NCI-H2227 (cell line): ENCODE results near the gene SCP2.
A peak's percentile ranks its signal among the peaks of the same experiment; 100 is the strongest.

Source experiments
- DNase-seq: peaks from one replicate; lab custom pipeline; 2025; ENCODE audit not compliant: unreplicated experiment; lab: John Stamatoyannopoulos, UW

Gene SCP2

DNA sequence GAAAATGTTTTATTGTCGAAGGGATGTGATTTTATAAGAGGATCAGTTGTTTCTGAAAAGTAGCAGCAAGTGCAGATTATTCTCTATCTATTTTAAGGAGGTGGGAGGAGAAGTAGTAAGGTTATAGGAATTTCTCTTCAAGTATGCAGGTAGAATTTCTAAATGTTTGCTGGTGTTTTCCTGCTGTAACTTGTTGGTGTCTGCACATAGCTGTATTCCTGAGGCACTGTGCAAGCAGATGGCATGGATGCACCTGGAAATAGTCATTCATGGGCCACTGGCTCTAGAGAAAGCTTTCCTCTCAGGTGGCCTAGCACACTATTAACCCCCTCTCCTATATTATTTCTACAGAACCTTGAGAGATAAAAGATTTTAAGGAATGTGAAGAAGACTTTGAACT lies 104.7 kb downstream of the SCP2 start:
- DNase-seq: no peak

DNA sequence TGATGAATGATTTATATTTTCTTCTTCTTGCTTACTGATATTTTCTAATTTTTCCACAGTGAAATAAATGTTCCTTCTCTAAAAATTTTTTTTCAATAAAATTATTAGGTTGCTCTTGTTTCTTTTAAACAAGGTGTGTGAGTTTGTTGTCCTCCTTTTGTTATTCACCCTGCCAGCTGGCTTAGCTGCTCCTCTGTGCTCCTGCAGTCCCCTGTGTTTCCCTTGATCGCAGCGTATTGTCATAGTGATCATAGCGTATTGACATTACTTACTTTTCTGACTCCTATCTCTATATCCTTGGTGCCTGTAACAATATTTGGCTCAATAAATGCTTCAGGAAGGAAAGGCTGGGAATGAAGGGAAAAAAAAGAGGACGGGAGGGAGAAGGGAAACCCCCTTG lies 110.1 kb downstream of the SCP2 start:
- DNase-seq: no peak

DNA sequence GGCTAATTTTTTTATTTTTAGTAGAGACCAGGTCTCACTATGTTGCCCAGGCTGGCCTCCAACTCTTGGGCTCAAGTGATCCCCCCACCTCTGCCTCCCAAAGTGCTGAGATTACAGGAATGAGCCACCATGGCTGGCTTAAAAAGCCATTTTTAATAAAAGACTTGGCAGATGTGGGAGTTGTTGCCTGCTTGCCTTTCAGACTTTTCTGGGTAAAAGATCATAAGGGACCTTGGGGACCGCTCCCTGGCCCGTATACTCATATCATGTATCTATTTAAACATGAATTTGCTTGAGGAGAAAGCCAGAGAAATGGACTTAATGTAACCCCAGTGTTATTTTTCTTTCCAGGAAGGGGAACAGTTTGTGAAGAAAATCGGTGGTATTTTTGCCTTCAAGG lies 111.5 kb downstream of the SCP2 start:
- no peak for DNase-seq

DNA sequence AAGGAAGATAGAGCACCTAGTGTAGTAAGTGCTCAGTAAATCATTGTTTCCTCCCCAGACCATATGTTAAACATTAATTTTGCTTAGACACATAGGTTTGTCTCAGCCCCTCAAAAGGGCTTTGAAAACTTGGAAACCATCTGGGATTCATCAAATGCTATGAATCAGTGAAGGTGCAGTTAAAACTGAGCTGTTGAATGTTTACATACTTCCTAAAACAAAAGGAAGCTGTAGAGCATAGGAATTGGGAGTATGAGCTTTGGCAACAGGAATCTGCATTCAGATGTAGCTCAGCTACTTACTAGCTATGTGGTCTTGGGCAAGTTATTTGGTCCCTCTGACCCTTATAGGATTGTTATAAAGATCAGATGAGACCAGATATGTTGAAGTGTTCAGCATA lies 116.2 kb downstream of the SCP2 start:
- DNase-seq: no peak

DNA sequence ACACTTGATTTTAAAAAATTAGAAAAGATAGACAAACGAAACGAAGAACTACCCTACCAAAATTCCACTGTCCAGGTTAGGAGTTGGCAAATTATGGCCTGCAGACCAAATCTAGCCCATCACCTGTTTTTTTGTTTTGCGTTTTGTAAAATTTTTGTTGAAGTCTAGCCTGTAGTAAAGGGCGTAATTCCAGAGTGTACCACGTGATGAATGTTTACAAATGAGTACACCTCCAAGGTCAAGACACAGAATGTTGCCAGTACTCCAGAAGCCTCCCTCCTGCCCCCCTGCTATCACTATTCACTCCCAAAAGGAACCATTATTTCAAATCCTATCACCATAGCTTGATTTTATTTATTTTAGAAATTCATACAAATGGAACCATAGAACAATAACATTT lies 117.8 kb downstream of the SCP2 start:
- no peak for DNase-seq

DNA sequence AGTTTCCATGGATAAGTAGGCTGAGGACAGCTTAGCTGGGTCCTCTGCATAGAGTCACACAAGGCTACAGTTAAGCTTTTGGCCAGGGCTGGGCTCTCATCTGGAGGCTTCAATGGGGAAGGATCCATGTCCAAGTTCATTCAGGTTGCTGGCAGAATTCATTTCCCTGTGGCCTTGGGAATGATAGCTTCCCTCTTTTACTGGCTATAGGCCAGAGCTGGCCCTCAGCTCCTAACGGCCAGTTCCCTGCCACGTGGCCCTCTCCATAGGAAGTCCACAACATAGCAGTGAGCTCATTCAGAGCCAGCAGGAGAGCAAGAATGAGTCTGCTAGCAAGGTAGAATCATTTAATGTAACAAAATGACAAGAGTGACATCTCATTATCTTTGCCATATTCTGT lies 119.9 kb downstream of the SCP2 start:
- DNase-seq: peak; percentile 10

DNA sequence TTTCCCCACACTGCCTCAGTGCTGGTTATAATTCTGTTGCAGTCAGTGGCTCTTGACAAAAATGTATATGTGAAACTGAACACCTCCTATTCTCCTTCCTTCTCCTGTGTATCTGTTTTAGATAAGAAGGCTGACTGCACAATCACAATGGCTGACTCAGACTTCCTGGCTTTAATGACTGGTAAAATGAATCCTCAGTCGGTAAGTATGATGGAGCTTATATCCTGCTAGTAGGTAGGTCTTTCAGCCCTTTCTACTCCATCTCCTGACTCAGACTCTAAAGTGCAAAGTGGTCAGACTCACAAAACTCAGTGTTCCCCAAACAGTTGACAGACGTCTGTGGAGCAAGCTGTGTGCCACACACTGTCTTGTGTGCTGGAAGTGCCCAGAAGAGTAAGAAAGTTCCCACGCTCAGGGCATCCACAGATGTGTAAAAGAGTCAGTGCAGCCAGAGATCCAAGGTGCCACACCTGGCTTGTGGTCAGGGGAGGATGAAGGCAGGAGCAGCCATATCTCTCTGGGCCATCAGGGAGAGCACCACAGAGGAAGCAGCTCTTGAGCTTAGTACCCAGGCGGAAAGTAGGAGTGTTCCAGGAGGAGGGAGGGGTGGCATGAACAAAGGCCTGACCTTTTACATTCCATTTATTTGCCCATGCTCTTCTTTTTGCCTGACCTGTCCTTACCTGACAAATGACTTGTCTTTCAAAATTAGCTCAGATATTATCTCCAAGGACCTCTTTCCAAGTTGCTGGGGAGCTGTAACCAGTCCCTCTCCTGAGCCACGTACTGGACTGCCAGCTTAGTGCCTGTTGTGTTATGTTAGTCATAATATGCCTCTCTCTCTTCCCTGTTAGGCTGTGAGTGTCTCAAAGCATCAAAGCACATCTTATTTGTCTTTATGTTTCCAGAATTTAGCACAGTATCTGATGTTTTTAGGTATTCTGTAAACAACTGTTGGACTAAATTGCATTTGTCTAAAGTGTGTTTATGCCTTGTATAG lies 121.0 kb downstream of the SCP2 start:
- no peak for DNase-seq

DNA sequence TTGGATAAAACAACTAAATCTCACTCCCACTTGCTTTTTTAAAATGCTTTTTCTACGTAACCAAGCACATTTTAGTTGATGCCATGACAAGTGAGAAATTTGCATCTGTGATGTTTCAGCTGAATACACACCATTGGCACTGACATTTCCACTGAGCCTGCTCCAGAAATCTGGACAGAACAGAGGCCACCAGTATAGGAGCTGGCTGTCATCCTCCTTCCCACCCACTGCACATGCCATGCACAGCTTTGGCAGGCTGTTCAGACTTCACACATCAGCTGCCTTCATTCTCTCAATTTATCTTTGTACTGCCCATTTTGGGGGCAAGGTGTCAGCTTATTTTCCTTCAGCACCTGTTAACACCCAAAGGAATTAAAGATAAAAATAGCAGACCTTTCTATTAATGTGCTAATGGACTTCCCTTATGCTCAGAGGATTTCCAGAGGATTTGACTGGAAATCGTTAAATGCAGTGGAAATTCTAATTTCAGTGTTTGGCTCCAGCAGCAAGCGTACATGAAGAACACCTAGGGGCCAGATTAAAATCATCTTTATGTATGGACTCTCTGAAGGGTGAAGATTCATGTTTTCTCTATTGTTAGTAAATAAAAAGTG lies 122.0 kb downstream of the SCP2 start:
- no peak for DNase-seq

DNA sequence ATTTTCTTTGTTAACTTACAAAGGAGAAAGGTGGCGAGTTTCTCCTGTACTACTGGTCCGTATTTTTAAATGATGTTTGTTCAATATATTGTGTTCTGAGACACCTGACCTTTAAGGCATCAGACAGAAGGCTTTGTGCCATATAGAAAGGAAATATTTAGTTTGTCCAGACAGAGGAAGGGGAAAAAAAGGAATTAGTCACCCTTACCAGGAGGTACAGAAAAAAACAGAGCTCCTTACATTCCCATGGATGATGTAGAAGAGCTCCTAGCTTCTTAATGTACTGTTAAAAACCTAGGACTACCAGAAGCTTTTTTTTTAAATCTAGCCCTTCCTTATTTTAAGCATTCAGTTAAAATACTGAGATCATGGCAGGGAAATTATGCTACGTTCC lies 122.5 kb downstream of the SCP2 start:
- no peak for DNase-seq

DNA sequence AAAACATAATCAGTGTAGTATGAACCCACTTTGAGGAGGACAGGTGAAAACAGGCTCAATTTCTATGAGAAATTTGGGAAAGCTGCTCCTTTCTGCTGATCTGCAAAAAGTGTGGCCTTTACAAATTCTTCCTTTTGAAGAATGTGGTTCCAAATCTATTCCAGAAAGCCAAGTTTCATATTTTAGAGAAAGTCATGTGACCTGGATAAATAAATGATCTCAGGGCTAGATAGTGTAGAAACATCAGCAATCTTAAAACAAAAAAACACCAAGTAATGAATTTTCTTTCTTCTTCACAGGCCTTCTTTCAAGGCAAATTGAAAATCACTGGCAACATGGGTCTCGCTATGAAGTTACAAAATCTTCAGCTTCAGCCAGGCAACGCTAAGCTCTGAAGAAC lies 123.2 kb downstream of the SCP2 start:
- DNase-seq: no peak

DNA sequence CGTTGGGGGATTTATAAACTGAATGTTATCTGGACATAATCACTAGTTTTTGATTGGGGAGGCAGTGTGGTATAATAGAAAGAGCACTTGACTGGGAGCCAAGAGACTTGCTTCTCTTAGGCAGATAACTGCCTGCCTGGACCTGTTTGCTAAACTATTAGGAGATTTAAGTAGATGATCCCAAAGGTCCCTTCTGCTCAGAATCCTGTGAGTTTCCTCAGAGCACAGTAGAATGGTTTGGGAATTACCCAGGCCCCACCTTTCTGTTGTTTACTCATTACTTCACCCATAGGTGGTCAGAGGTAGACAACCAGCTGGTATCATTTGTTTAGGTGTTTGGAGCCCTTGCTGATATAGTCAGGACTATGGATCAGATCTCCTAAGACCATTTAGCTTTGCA lies 124.6 kb downstream of the SCP2 start:
- DNase-seq: no peak

DNA sequence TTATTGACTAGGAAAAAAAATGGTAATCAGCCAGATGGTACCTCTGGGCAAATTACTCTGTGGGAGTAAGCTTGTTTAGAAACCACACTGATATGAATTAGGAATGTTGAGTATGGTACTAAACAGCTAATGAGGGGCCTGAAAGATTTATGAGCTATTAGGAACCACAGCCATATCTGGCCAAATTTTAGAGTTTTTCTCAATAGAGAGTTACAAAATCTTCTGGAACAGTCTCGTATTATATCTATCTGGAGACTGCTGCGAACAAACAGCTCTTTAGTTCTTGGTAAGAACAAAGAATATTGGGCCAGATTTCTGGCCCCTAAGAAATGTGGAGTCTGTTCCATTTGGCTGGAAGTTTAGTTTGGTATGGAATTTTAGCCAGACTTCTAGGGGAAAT lies 130.1 kb downstream of the SCP2 start:
- no peak for DNase-seq

DNA sequence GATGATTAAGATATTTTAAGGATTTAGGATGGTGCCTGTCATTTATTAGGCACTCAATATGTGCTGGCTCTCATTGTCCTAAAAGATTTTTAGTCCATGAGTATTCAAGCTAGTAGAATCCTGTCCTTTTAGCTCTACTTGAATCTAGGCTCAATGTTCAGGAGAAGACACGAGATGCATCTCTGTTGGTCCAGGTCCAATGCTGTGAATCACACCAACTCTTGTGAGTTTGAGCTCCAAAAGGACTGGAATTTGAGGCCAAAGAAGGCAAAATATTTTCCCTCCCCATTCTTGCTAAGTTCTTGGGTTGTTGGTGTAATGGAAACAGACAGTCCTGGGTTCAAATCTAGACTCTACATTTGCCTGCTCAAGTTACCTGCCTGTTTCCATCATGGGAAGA lies 133.5 kb downstream of the SCP2 start:
- no peak for DNase-seq

DNA sequence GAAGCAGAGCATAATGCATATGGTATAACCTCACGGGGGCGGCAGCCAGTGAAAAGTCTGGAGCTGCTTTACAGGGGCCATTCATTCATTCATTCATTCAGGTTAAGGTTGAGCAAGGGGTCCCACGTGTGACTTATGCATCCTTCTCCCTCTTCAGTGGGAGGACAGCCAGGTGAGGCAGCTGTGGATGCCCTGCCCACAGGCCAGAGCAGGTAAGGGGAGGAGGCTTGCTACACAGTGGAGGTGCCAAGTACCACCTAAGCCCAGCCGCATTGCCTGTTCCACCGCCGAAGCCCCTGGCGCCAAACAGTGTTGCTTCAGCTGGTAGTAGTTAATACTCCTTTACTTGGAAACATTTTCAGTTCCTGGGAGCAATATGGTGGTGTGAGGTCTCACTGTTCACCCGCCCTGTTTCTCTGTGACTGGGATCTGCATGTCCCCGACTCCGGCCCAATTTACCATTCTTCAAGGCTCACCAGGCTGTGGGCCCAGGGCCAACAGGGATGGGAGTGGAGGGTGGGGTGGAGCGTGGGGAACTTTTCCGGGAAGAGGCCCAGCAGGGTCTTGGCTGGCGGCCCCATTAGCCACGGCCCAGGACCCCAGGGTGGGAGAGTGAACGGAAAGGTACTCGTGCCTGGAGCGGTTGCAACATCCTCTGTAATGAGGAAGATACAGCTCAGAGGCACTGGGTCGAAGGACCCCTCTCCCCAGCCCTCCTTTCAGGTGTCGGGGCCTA lies 134.2 kb downstream of the SCP2 start:
- DNase-seq: no peak

DNA sequence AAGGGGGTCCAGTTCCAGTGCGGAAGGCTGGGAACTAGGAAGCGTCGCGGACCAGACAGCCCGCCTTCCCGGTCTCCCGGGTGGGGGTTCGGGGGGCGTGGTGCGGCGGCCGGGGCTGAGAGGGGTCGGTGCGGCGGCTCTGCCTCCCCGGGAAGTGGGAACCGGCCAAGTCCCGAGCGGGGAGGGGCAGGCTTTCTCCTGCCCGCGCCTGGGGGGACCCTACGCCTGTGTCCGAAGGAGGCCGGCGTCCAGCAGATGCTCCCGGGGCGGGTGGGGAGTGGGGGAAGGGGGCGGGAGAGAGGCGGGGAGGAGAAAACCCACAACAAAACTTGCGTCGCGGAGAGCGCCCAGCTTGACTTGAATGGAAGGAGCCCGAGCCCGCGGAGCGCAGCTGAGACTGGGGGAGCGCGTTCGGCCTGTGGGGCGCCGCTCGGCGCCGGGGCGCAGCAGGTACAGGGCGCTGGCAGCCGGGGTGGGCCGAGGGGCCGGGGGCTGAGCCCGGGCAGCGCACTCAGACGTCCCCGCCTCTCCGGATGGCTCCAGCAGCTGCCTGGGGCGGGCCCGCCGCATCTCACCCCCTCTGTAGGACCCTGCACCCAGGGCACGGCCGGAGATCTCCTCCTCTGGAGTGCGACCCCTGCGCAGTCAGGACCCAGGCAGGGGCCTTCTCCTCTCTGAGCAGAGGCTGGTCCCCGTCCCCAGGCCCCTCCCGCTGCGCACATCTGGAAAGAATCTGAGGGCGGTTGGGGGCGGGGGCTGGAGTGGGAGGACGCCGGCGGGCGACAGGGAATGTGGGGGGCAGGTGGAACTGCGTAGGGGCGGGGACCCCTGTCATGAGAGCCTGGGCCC lies 135.0 kb downstream of the SCP2 start, which contains the start of gene PODN:
TSS of gene PODN (plus strand) at position 355 of the 849 bp plus-strand sequence. CDS start 7,643 bp downstream, outside the sequence.
- DNase-seq: peak; percentile 28

DNA sequence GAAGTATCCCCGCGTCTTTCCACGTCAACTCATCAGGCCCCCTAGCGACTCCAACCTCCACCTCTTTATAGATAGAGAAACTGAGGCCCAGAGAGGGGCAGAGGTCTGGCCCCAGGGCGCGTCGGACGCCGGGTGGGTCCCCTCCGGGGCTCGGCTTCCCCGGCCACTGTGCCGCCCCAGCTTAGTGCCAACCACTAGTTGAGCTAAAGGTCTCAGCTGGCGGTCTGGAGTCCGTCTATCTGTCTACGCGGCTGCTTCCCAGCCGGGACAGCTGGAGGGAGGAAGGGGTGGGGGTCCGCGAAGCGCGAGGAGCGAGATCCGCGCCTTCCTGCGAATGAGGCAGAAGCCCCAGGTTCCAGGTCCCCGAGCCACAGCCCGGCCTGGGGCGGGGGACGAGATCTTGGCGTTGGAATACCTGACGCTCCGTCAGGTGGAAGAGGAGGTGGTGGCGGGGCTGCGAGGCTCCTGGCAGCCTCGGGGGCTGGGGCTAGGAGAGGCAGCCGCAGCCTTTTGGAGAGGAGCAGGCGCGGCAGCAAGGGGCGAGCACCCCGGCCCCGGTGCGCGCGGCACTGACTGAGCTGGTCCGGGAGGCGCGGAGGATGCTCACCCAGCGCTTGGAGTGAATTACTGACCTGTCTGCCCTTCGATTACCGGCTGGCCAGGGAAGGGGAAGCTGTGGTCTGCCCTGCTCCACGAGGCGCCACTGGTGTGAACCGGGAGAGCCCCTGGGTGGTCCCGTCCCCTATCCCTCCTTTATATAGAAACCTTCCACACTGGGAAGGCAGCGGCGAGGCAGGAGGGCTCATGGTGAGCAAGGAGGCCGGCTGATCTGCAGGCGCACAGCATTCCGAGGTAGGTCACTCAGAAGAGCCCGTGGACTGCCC lies 135.9 kb downstream of the SCP2 start:
- DNase-seq: no peak

DNA sequence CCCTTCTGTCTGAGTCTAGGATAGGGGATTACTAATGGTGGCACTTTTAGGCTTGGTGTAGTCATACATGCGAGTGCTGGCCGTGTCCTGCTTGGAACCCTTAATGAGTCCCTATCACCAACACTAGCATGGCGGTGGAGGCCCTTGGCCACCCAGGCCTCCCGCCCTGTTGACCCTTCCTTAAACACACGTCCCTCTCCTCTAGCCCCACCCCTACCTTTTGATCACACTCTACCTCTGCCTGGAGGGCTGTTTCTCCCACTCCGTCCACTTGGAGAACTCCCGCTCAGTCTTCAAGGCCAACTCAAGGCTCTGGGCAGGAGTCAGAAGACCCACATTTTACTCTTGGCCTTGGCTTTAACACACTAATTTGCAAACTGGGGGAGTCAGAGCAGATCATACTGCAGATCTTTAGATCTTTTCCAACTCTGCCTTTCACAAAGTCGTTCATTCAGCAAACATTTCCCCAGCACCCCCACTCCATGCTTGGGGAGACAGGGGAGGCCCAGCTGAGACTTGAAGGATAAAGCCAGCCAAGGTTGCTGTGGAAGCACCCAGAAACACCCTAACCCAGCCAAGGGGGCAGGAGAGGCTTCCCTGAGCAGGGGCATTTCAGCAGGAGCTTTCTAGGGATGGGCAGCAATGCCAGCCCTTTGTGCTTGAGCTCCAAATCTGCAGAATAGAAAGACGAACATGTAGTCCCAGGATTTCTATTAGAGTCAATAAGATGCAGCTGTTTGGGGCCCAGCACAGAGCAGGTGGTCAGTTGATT lies 136.9 kb downstream of the SCP2 start:
- DNase-seq: no peak

DNA sequence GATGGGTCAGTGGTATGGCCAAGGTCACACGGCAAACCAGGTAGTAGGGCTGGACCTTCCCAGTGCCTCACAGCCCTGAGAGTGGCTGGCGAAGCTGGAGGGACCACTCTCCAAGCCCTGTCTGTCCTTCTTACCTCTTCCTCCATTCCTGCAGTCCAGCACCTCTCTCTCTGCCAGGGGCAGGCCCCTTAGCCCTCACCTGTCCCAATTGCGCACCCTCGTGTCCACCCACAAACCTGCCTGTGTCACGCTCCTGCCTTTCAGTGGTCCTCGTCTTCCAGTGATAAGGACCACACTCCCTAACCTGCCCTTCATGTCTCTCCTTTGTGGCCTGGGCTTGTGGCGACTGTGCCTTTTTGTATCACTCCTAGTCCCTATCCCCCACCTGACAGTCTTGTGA lies 138.3 kb downstream of the SCP2 start:
- DNase-seq: no peak

DNA sequence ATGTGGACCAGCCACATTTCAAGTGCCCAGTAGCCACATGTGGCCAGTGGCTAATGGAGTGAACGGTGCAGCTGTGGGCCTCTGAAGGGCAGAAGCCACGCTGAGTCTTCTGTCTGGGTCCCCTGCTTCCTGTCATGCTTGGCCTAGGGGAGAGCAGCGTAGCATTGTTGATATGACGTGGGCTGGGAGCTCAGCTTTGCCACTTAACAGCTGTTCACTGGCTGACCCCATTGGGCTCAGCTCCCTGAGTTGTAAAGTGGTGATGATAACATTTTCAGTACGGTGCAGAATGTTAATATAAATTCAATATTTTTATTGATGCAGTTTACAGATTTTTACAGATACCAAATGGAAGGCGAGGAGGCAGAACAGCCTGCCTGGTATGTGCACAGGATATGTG lies 139.4 kb downstream of the SCP2 start:
- DNase-seq: no peak
